ENCODE data around the gene POLR2H. TPM values are rescaled to one million over a fixed set of nuclear protein-coding genes. Genes with fewer than 3 reads are reported as not detected.

POLR2H gene
- total RNA-seq, 4 donors from 2014 or later = 58.1 to 113 (median 85.6) TPM

GRCh38 chr3:184346480-184347190 lies 14.9 kb upstream of the POLR2H start:
- Histone ChIP-seq H3K27me3 (no peaks in the 10 kb centered on the region), H3K27ac (peak overlapping the region; percentile 67 to 80 (median 80)), H3K4me3 (replicated peaks in 1 of 3) (no peak overlapping the region), H3K4me1 (peaks cover 12 to 16% of the 10 kb centered on the region in 2 donors), H3K36me3 (peaks cover 5 to 22% of the 10 kb centered on the region in 2 donors), H3K9me3 (no peaks in the 10 kb centered on the region)
- WGBS, 2 donors = 90 to 96% methylated on average over 10 to 14 of the region's 20 CpGs
- DNase-seq = no peak
- TF ChIP-seq POLR2A (IDR thresholded peaks at IDR 0.05) (no peak), CTCF (IDR thresholded peaks at IDR 0.05) (no peak)
- intact Hi-C loops (cut with DNase I) = no loop called here

DNA sequence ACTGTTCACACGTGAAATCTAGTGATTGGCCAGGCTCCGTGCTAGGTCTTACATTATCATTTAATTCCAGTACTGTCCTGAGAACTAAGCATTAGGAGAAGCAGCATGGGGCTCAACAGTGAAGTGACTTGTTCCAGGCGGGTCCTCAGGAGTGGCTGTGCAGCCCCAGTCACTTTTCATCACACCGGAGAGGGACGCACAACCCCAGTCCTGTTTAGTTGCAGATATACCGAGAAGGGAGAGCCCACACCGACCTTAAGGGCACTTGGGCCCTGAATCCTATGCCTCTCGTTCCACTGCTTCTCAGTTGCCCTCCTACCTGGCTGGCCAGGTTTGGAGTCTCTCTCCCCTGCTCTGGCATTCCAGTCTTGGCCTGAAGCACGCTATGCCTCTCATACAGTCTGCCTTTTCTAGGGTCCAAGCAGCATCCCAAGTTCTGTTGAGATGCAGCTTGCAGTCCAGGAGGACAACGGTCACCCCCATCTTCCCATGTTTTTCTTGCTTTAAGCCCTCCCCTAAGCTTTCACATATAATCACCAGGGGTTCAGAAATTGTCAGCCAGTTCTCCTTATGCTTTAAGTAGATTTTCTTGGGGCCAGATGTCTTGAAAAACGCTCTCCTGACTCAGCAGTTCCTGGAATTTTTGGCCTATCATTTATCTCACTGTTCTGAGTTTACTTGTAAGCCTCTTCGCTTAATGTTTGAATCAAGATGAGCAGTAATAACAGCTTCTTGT lies 14.0 kb upstream of the POLR2H start:
- Histone ChIP-seq H3K4me1 (peaks cover 12 to 16% of the 10 kb centered on the region in 2 donors), H3K36me3 (peaks cover 4 to 14% of the 10 kb centered on the region in 2 donors), H3K9me3 (no peaks in the 10 kb centered on the region), H3K27me3 (no peaks in the 10 kb centered on the region), H3K27ac (peak overlapping the region in 2 of 3 donors; percentile 14 to 33), H3K4me3 (replicated peaks in 1 of 3) (no peak overlapping the region)
- TF ChIP-seq POLR2A (IDR thresholded peaks at IDR 0.05) (no peak), CTCF (IDR thresholded peaks at IDR 0.05) (no peak)
- 65 to 69% methylated on average over 8 to 12 of the region's 12 CpGs for WGBS, 2 donors
- intact Hi-C loops (cut with DNase I) = no loop called here
- DNase-seq = peak; percentile 12 to 15

- peaks cover 12 to 16% of the 10 kb centered on the region in 2 donors for H3K4me1 ChIP-seq
- no peaks in the 10 kb centered on the region for H3K9me3 ChIP-seq
- intact Hi-C loops (cut with DNase I) = no loop called here
- no peak for TF ChIP-seq POLR2A (IDR thresholded peaks at IDR 0.05)
- TF ChIP-seq CTCF (IDR thresholded peaks at IDR 0.05) = no peak
- peaks cover 0 to 9% of the 10 kb centered on the region in 2 donors for H3K36me3 ChIP-seq
- H3K27me3 ChIP-seq = no peaks in the 10 kb centered on the region
- 70 to 87% methylated on average over 4 of the region's 4 CpGs for WGBS, 2 donors
- peak; percentile 27 to 32 for DNase-seq
- no peak overlapping the region for H3K4me3 ChIP-seq (replicated peaks in 1 of 3)
- H3K27ac ChIP-seq = peak overlapping the region in 2 of 3 donors; percentile 14 to 33
These were observed 13.5 kb upstream of the POLR2H start for GRCh38 chr3:184348057-184348382.

GRCh38 chr3:184349563-184350470 lies 11.7 kb upstream of the POLR2H start:
- TF ChIP-seq CTCF (IDR thresholded peaks at IDR 0.05) (no peak), POLR2A (IDR thresholded peaks at IDR 0.05) (no peak)
- peaks cover 12 to 16% of the 10 kb centered on the region in 2 donors for H3K4me1 ChIP-seq
- 86 to 87% methylated on average over 10 of the region's 10 CpGs for WGBS, 2 donors

More at GRCh38 chr3:184349563-184350470, 11.7 kb upstream of the POLR2H start:
- H3K27ac ChIP-seq = no peak overlapping the region
- no peaks in the 10 kb centered on the region for H3K36me3 ChIP-seq
- H3K9me3 ChIP-seq = no peaks in the 10 kb centered on the region
- H3K27me3 ChIP-seq = no peaks in the 10 kb centered on the region
- no peak for DNase-seq
- no peak overlapping the region for H3K4me3 ChIP-seq (replicated peaks in 1 of 3)
- intact Hi-C loops (cut with DNase I) = no loop called here

Data from thyroid gland (tissue), 4 donors.